Loucy (cell line): Measurements from ENCODE around the gene UPK1A.

Source experiments
- H2AFZ ChIP-seq: fragments of 200-600 bp; sonication (generic); 2 replicates; pipeline ENCODE4 v1.6.0; 2016; ENCODE audit warnings: antibody characterized with exemption, mild to moderate bottlenecking, low read length, moderate library complexity
- H3F3A ChIP-seq: fragments of 200-600 bp; 2 replicates; pipeline ENCODE4 v1.6.0; 2016; ENCODE audit warnings: antibody characterized with exemption, low read depth, mild to moderate bottlenecking
- H3K27me3 ChIP-seq: fragments of 200-600 bp; sonication (generic); 2 replicates; pipeline ENCODE4 v1.6.1; 2014; ENCODE audit warnings: low read length, mild to moderate bottlenecking; ENCODE audit not compliant: insufficient read depth, poor library complexity, severe bottlenecking
- H3K36me3 ChIP-seq: fragments of 200-600 bp; sonication (generic); 2 replicates; pipeline ENCODE4 v1.6.1; 2016; ENCODE audit warnings: low read length; ENCODE audit not compliant: insufficient read depth
- H3K4me1 ChIP-seq: fragments of 200-600 bp; sonication (generic); 2 replicates; pipeline ENCODE4 v1.5.1; 2014; ENCODE audit warnings: low read length, mild to moderate bottlenecking; ENCODE audit not compliant: insufficient read depth, poor library complexity, severe bottlenecking
- H3K4me2 ChIP-seq: fragments of 200-600 bp; sonication (generic); 2 replicates; pipeline ENCODE4 v1.6.0; 2014; ENCODE audit warnings: antibody characterized with exemption, low read length, low read depth, mild to moderate bottlenecking; ENCODE audit not compliant: poor library complexity, severe bottlenecking
- H3K4me3 ChIP-seq: fragments of 200-600 bp; sonication (generic); 2 replicates; pipeline ENCODE4 v1.5.1; 2014; ENCODE audit warnings: low read length, mild to moderate bottlenecking, mixed read lengths; ENCODE audit not compliant: poor library complexity, severe bottlenecking
- H3K79me2 ChIP-seq: fragments of 200-600 bp; sonication (generic); 2 replicates; pipeline ENCODE4 v1.6.1; 2014; ENCODE audit warnings: low read length; ENCODE audit not compliant: insufficient read depth
- H3K9ac ChIP-seq: fragments of 200-600 bp; sonication (generic); 2 replicates; pipeline ENCODE4 v1.6.0; 2014; ENCODE audit warnings: mild to moderate bottlenecking, low read depth, low read length, moderate library complexity; ENCODE audit not compliant: poor library complexity, severe bottlenecking
- H3K9me2 ChIP-seq: fragments of 200-600 bp; sonication (generic); replicated peaks from 2 replicates; pipeline ENCODE4 v1.6.1; 2016; ENCODE audit warnings: low read depth, low read length, mixed read lengths
- H3K9me3 ChIP-seq: fragments of 200-600 bp; sonication (generic); 2 replicates; pipeline ENCODE4 v1.6.1; 2014; ENCODE audit warnings: mild to moderate bottlenecking, antibody characterized with exemption, low read length, low read depth; ENCODE audit not compliant: insufficient read depth
- H4K20me1 ChIP-seq: fragments of 200-600 bp; sonication (generic); 2 replicates; pipeline ENCODE4 v1.6.0; 2014; ENCODE audit warnings: antibody characterized with exemption, low read length, mild to moderate bottlenecking; ENCODE audit not compliant: insufficient read depth, poor library complexity, severe bottlenecking
- CTCF ChIP-seq: fragments of 200-600 bp; sonication (generic); conservative IDR thresholded peaks from 2 replicates; pipeline ENCODE4 v1.5.1; 2014; ENCODE audit warnings: mild to moderate bottlenecking, antibody characterized with exemption, low read length
- EZH2phosphoT487 ChIP-seq: fragments of 200-600 bp; IDR thresholded peaks from 2 replicates; pipeline ENCODE4 v1.6.1; 2018; ENCODE audit warnings: antibody characterized with exemption, mild to moderate bottlenecking, moderate library complexity, borderline replicate concordance

UPK1A gene

DNA sequence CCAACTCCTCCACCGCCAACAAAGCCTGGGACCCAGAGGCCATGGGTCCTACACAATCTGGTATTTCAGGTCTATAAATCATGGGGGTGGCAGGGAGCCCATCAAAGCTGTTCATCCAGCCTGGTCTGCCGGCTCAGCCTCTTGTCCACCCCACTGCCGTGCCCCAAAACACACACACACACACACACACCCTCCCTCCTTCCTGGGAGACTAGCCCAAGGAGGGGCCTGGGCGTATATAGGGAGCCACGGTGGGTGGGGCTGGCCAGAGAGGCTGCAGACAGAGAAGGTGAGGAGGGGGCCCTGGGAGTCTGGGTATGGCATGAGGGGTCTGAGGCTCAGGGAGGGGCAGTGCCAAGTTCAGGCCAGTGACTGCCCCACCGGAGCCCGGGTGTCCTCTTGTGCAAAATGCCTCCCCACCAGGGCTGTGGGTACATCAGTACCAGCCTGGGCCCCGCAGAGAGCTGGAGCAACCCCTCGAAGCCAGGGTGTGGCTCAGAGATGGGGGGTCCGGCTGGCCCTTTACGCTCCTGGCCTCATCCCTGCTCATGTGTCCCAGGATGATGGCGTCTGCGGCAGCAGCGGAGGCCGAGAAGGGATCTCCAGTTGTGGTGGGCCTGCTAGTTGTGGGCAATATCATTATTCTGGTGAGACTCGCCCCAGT, at the start of gene UPK1A:
UPK1A (plus strand) TSS at position 267 of the 663 bp plus-strand sequence; CDS start at position 563, 296 bp downstream.
- no peaks in the 10 kb centered on the region for H3K79me2 ChIP-seq
- no peaks in the 10 kb centered on the region for H4K20me1 ChIP-seq
- H3K27me3 ChIP-seq, result no peaks in the 10 kb centered on the region
- H3F3A ChIP-seq, result no peaks in the 10 kb centered on the region
- H2AFZ ChIP-seq, result no peak within 1 kb of the TSS
- no peaks in the 10 kb centered on the region for H3K9me3 ChIP-seq
- H3K36me3 ChIP-seq, result no peaks in the 10 kb centered on the region
- no peaks in the 10 kb centered on the region for H3K9me2 ChIP-seq
- no peaks in the 10 kb centered on the region for H3K4me1 ChIP-seq
- TF ChIP-seq CTCF, result no peak
- TF ChIP-seq EZH2phosphoT487, result no peak
- H3K4me3 ChIP-seq, result no peak within 1 kb of the TSS
- H3K4me2 ChIP-seq, result no peak within 1 kb of the TSS
- no peak within 1 kb of the TSS for H3K9ac ChIP-seq

- H3K4me1 ChIP-seq, result peaks cover 3% of the 10 kb centered on the region
- H3K27me3 ChIP-seq, result no peaks in the 10 kb centered on the region
- H3F3A ChIP-seq, result no peaks in the 10 kb centered on the region
- H3K4me3 ChIP-seq, result no peak overlapping the region
- H3K9ac ChIP-seq, result no peak overlapping the region
- H4K20me1 ChIP-seq, result no peaks in the 10 kb centered on the region
- peaks cover 2% of the 10 kb centered on the region for H3K79me2 ChIP-seq
- H2AFZ ChIP-seq, result no peak overlapping the region
- no peaks in the 10 kb centered on the region for H3K9me2 ChIP-seq
- no peak overlapping the region for H3K4me2 ChIP-seq
- TF ChIP-seq EZH2phosphoT487, result no peak
- no peak for TF ChIP-seq CTCF
- H3K36me3 ChIP-seq, result no peaks in the 10 kb centered on the region
- no peaks in the 10 kb centered on the region for H3K9me3 ChIP-seq
Observed at GRCh38 chr19:35618857-35619256, 47.5 kb upstream of the UPK1A start.

- Histone ChIP-seq H3K9me2 (no peaks in the 10 kb centered on the region), H3K4me2 (no peak overlapping the region), H3K9me3 (no peaks in the 10 kb centered on the region), H3K4me3 (no peak overlapping the region), H3K4me1 (no peaks in the 10 kb centered on the region), H3K79me2 (no peaks in the 10 kb centered on the region), H3F3A (no peaks in the 10 kb centered on the region), H2AFZ (no peak overlapping the region), H4K20me1 (no peaks in the 10 kb centered on the region), H3K27me3 (no peaks in the 10 kb centered on the region), H3K36me3 (no peaks in the 10 kb centered on the region), H3K9ac (no peak overlapping the region)
- TF ChIP-seq EZH2phosphoT487 (no peak), CTCF (no peak)
Observed at GRCh38 chr19:35619290-35619923, 46.9 kb upstream of the UPK1A start.
